Measurements from ENCODE around the gene ZFYVE1.
"Not testable (repeated sequence)": the region's sequence is repeated elsewhere in the genome, so short reads cannot be mapped to it uniquely, and the experiment has no call there.

The ZFYVE1 gene

GRCh38 chr14:72957213-72957612 lies 69.7 kb downstream of the ZFYVE1 start:
- DNase-seq, result no peak

GRCh38 chr14:72956741-72957140 lies 70.2 kb downstream of the ZFYVE1 start:
- not testable (repeated sequence) for DNase-seq

GRCh38 chr14:72952171-72952570 lies 74.7 kb downstream of the ZFYVE1 start:
- no peak for DNase-seq

- DNase-seq, result peak; percentile 55
Observed at GRCh38 chr14:72948481-72949138, 78.3 kb downstream of the ZFYVE1 start.

GRCh38 chr14:72947366-72948160 lies 79.3 kb downstream of the ZFYVE1 start:
- no peak for DNase-seq

GRCh38 chr14:72946491-72946890 lies 80.4 kb downstream of the ZFYVE1 start:
- DNase-seq, result no peak

- DNase-seq, result no peak
Observed at GRCh38 chr14:72945356-72946027, 81.4 kb downstream of the ZFYVE1 start.

- DNase-seq, result no peak
Observed at GRCh38 chr14:72943876-72944430, 83.0 kb downstream of the ZFYVE1 start.

- no peak for DNase-seq
Observed at GRCh38 chr14:72942934-72943333, 84.0 kb downstream of the ZFYVE1 start.

- no peak for DNase-seq
Observed at GRCh38 chr14:72941286-72941985, 85.5 kb downstream of the ZFYVE1 start.

GRCh38 chr14:72939630-72940029 lies 87.3 kb downstream of the ZFYVE1 start:
- no peak for DNase-seq

- no peak for DNase-seq
Observed at GRCh38 chr14:72932893-72933292, 94.0 kb downstream of the ZFYVE1 start.

GRCh38 chr14:72929316-72930080 lies 97.4 kb downstream of the ZFYVE1 start:
- no peak for DNase-seq

- DNase-seq, result no peak
Observed at GRCh38 chr14:72928872-72929271, 98.0 kb downstream of the ZFYVE1 start.

GRCh38 chr14:72926292-72927028 lies 100.4 kb downstream of the ZFYVE1 start, which contains the start of gene DCAF4:
Gene DCAF4 (plus strand): TSS chr14:72926464. CDS start chr14:72937979, 11,515 bp downstream.
- DNase-seq, result peak; percentile 96

GRCh38 chr14:72925815-72926291 lies 101.1 kb downstream of the ZFYVE1 start:
- DNase-seq, result no peak

- DNase-seq, result no peak
Observed at GRCh38 chr14:72925171-72925759, 101.6 kb downstream of the ZFYVE1 start.

GRCh38 chr14:72924337-72924736 lies 102.6 kb downstream of the ZFYVE1 start:
- DNase-seq, result no peak

GRCh38 chr14:72921396-72921795 lies 105.5 kb downstream of the ZFYVE1 start:
- no peak for DNase-seq

GRCh38 chr14:72920008-72920407 lies 106.9 kb downstream of the ZFYVE1 start:
- DNase-seq, result no peak

All from CD4-positive, alpha-beta T cell treated with Interleukin-10 for 1 hour (primary cell).